SH-SY5Y (cell line): Measurements from ENCODE around the gene ZNF48.

Source experiments
- GATA2 ChIP-seq: IDR thresholded peaks from 2 replicates; pipeline ENCODE4 v1.6.1; 2011; ENCODE audit warnings: mild to moderate bottlenecking, low read depth, low read length
- GATA3 ChIP-seq: IDR thresholded peaks from 2 replicates; pipeline ENCODE4 v1.6.1; 2011; ENCODE audit warnings: low read depth, mild to moderate bottlenecking, low read length, moderate library complexity

GRCh38 chr16:30429418-30429677 lies 34.1 kb downstream of the ZNF48 start:
- TF ChIP-seq GATA3 (no peak), GATA2 (no peak)
